Large intestine (tissue), 3 donors: ENCODE measurements around the gene PHACTR1. TPM values are rescaled to one million over a fixed set of nuclear protein-coding genes. Genes with fewer than 3 reads are reported as not detected.

Experiments used
- DNase-seq, 2 donors: peaks; one replicate each; pipeline versions ENCODE4 v3.0.0 to v3.0.0-alpha.2; 2013
- H3K27ac ChIP-seq: one replicate; pipeline ENCODE4 v1.5.1; 2013; ENCODE audit warnings: low read length
- H3K27me3 ChIP-seq: 2 replicates; pipeline ENCODE4 v1.6.1; 2013; ENCODE audit warnings: low read length; ENCODE audit not compliant: control insufficient read depth, insufficient read depth
- H3K36me3 ChIP-seq: 2 replicates; pipeline ENCODE4 v1.6.1; 2013; ENCODE audit warnings: low read length; ENCODE audit not compliant: control insufficient read depth, insufficient read depth
- H3K4me1 ChIP-seq: one replicate; pipeline ENCODE4 v1.6.1; 2013; ENCODE audit warnings: low read length; ENCODE audit not compliant: control insufficient read depth, insufficient read depth
- H3K4me3 ChIP-seq: one replicate; pipeline ENCODE4 v1.5.1; 2013; ENCODE audit warnings: low read length
- H3K9me3 ChIP-seq: one replicate; pipeline ENCODE4 v1.6.1; 2013; ENCODE audit warnings: mild to moderate bottlenecking, low read depth, low read length, moderate library complexity; ENCODE audit not compliant: control insufficient read depth
- WGBS: methylation state at CpG from one replicate; pipeline ENCODE4 v1.1.5; 2013; ENCODE audit warnings: low lambda C conversion rate; ENCODE audit not compliant: insufficient coverage; 5-methylcytosine and 5-hydroxymethylcytosine counted together
- polyA plus RNA-seq: library from polyadenylated mRNA; unstranded; fragments of 120-200 nt; gene quantifications from one replicate; pipeline ENCODE4 v1.2.1, GENCODE V29; 2013

Gene PHACTR1
- polyA plus RNA-seq, 1 donor, result 5.5 TPM

DNA sequence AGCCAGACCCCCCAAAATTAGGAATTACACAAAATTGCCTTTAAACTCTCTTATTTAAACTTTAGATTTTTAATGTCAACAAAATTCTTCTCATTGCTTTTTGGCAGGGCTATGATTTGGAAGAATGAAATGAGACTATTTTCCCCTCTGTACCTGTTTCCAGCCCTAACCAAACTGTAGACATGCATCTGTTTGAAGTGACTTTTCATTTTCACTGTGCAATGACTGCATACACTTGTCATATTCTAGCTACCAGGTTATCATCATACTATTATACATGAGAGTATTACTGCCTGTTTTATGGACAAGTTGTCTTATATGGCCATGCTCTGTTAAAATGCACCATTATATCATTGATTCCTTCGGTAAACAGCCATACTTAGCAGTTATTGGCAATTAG lies 316.6 kb downstream of the PHACTR1 start:
- Histone ChIP-seq H3K4me1 (no peaks in the 10 kb centered on the region), H3K36me3 (no peaks in the 10 kb centered on the region), H3K27ac (no peak overlapping the region), H3K4me3 (no peak overlapping the region), H3K27me3 (peaks cover 3% of the 10 kb centered on the region), H3K9me3 (no peaks in the 10 kb centered on the region)
- 100% methylated on average over 1 of the region's 1 CpG for WGBS
- no peak for DNase-seq

DNA sequence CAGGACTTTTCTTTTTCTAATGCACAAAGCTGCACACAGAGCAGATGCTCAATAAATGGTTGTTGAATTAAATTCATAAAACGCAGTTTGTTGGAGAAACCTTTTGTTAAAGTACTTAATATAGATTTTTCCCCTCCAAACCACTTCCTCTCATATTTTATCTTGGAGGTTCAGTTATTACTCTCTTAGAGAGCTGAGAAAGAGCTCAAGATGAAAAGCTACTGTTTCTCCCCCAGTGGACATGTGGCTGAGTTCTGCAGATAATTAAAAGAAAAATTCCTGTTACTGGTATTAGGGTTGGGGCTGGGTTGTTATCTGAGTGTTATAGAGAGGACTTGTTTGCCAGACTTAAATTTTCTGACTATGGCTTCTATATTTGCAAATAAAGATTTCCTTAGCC lies 317.7 kb downstream of the PHACTR1 start:
- Histone ChIP-seq H3K4me3 (no peak overlapping the region), H3K36me3 (no peaks in the 10 kb centered on the region), H3K4me1 (no peaks in the 10 kb centered on the region), H3K9me3 (no peaks in the 10 kb centered on the region), H3K27me3 (no peaks in the 10 kb centered on the region), H3K27ac (no peak overlapping the region)
- DNase-seq, result no peak
- no CpG with 5 or more reads among the region's 1 CpG for WGBS

DNA sequence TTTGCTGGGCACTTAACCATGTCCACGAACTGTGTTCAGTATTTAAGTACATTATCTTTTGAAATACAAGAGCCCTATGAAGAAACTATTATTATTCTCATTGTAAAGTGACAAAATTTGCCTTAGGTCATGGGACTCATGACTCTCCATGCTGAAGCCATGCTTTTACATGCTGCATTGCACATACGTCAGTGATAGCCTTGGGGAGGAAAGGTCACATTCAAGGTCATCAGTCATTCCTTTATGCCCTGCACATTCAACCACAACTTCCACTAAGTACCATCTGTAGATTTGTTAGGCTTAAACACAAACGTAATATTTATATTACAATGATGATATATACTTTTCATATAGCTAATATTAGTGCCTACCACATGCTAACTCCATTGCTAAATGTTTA lies 319.0 kb downstream of the PHACTR1 start:
- H3K36me3 ChIP-seq, result no peaks in the 10 kb centered on the region
- H3K4me1 ChIP-seq, result no peaks in the 10 kb centered on the region
- DNase-seq, result no peak
- no peaks in the 10 kb centered on the region for H3K27me3 ChIP-seq
- no peak overlapping the region for H3K4me3 ChIP-seq
- WGBS, result 73% methylated on average over 2 of the region's 3 CpGs
- H3K9me3 ChIP-seq, result no peaks in the 10 kb centered on the region
- H3K27ac ChIP-seq, result no peak overlapping the region

DNA sequence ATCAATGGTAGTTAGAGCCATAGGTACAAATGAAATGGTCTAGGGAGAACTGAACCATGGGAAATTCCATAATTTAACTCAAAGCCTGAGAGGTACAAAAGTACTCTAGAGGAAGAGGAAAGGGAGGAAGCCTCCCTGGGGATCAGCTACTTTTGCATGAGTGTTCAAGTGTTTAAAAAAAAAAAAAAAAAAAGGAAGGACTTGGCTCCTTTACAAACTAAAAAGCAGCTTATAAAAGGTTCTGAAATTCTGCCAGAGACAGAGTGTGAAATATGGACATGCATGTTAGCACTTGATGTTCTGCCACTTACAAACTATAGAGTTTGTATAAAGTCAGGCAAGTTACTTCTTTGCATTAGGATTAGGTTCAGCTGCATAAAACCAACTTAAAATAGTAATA lies 321.7 kb downstream of the PHACTR1 start:
- DNase-seq, result no peak
- no peaks in the 10 kb centered on the region for H3K9me3 ChIP-seq
- no peaks in the 10 kb centered on the region for H3K36me3 ChIP-seq
- H3K27me3 ChIP-seq, result no peaks in the 10 kb centered on the region
- no peak overlapping the region for H3K4me3 ChIP-seq
- H3K4me1 ChIP-seq, result no peaks in the 10 kb centered on the region
- no peak overlapping the region for H3K27ac ChIP-seq

DNA sequence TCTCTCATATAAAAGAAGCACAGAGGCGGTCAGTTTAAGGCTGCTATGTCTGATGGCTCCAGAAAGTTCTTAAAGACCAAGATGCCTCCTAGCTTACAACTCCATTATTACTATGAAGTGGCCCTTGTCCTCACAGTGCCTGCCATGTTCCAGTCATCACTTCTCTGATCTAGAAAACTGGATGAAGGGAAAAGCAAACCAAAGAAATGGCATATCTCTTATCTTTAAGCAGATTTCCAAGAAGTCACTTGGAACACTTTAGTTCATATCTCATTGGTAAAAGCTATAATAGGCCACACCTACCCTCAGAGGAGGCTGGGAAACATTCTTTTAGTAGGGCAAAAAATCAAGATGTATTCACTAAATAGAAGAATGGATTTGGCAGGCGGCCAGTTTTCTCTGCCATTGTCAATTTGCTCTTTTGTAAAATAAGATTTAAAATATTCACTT lies 322.2 kb downstream of the PHACTR1 start:
- Histone ChIP-seq H3K36me3 (no peaks in the 10 kb centered on the region), H3K27me3 (no peaks in the 10 kb centered on the region), H3K4me3 (no peak overlapping the region), H3K27ac (no peak overlapping the region), H3K9me3 (no peaks in the 10 kb centered on the region), H3K4me1 (no peaks in the 10 kb centered on the region)
- WGBS, result no CpG with 5 or more reads among the region's 2 CpGs
- no peak for DNase-seq

DNA sequence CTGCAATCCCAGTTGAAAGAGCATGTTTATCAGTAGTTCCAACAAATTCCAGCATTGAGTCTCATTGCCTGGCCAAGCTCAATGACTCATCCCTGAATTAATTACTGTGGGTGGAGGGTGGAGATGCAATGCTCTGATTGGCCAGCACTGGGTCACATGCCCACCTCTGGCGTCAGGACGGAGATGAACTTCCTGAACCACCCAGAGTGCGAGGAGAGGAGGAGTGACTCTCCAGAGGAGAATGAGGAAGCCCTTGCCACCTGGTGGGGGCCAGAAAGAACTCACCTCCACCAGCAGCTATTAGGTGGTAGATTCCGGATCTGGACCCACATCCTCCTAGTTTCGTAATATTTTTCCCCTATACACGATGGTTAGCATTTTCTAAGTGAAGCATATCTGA lies 327.8 kb downstream of the PHACTR1 start:
- no peaks in the 10 kb centered on the region for H3K4me1 ChIP-seq
- no peaks in the 10 kb centered on the region for H3K27me3 ChIP-seq
- H3K4me3 ChIP-seq, result no peak overlapping the region
- no peaks in the 10 kb centered on the region for H3K9me3 ChIP-seq
- DNase-seq, result no peak
- H3K27ac ChIP-seq, result no peak overlapping the region
- WGBS, result no CpG with 5 or more reads among the region's 6 CpGs
- H3K36me3 ChIP-seq, result no peaks in the 10 kb centered on the region

DNA sequence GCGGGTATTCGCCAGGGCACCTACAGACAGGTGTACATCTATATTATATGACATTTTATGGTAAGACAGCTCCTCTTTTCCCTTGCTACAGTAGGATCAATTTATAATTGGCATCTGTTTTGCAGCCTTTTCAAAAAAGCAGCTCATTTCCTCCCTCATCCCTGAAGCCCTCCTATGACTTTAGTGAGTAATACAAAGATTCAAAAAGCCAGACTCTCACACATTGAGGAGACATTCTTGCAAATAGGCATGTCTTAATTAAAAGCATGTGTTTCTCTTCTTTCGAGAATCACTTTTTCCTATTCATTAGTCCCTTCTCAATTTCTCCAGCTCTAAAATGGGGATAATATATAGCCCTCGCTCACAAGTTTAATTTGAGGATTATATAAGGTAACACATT lies 328.3 kb downstream of the PHACTR1 start:
- Histone ChIP-seq H3K36me3 (no peaks in the 10 kb centered on the region), H3K27me3 (no peaks in the 10 kb centered on the region), H3K4me1 (no peaks in the 10 kb centered on the region), H3K4me3 (no peak overlapping the region), H3K27ac (no peak overlapping the region), H3K9me3 (no peaks in the 10 kb centered on the region)
- 100% methylated on average over 1 of the region's 4 CpGs for WGBS
- DNase-seq, result no peak

DNA sequence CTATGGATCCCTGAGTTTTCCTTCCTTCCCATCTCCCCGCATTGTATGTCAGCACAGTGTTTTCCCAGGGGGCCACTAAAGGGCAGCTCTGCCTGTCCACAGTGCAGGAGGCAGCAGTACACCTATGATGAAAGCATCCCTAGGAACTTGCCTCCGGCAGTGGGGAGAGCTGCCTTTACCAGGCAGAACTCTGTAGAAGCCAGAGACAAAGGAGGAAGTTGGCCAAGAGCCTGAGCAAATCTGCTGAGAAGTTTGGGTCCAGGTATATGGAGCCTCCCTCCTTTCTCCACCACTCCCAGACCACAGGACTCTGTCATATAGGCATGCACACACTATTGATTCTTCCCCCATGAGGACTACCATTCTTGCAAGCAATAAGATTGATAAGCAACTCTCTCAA lies 329.1 kb downstream of the PHACTR1 start:
- Histone ChIP-seq H3K4me3 (no peak overlapping the region), H3K27ac (no peak overlapping the region), H3K4me1 (no peaks in the 10 kb centered on the region), H3K9me3 (no peaks in the 10 kb centered on the region), H3K27me3 (no peaks in the 10 kb centered on the region), H3K36me3 (no peaks in the 10 kb centered on the region)
- WGBS, result no CpG with 5 or more reads among the region's 2 CpGs
- no peak for DNase-seq

DNA sequence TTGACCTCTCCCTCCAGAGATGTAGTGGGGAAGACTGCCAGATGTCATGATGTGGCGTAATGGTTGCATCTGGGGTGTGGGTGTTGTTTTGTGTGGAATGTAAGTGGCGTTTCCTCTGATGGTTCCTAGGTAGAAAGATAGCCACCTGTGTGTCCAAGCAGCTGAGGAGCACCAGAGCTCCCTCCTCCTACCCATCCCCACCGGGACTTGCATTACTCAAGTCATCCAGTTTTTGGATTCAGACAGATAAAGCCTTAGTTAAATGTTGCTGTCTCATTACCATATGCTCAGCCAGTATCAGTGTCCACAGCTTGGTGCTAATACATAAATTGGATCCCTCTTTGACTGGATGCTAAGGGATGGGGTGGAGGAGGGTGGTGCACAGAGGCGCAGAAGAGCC lies 329.5 kb downstream of the PHACTR1 start:
- H3K27ac ChIP-seq, result no peak overlapping the region
- no peak overlapping the region for H3K4me3 ChIP-seq
- no peaks in the 10 kb centered on the region for H3K27me3 ChIP-seq
- DNase-seq, result no peak
- H3K4me1 ChIP-seq, result no peaks in the 10 kb centered on the region
- no CpG with 5 or more reads among the region's 4 CpGs for WGBS
- no peaks in the 10 kb centered on the region for H3K9me3 ChIP-seq
- no peaks in the 10 kb centered on the region for H3K36me3 ChIP-seq

DNA sequence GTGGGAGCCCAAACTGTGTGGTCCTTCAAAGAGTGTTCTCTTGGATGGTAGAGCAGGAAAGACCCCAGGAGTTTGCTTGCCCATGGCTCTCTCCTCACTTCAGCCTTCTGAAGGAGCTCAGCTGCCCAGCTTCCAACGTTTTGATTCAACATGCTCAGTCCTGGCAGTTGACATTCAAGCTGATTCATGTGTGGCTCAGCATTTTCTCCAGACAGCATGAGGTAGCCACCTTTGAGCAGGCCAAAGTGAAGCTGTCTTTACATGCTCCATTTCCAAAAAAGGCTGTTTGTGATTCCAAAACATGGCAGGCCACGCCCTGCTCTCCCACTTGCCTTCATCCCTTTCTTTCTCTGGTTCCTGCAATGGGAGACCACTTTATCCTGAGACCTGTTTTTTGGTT lies 331.5 kb downstream of the PHACTR1 start:
- no peak overlapping the region for H3K27ac ChIP-seq
- H3K36me3 ChIP-seq, result no peaks in the 10 kb centered on the region
- H3K9me3 ChIP-seq, result no peaks in the 10 kb centered on the region
- no CpG with 5 or more reads among the region's 2 CpGs for WGBS
- H3K4me1 ChIP-seq, result no peaks in the 10 kb centered on the region
- DNase-seq, result no peak
- no peak overlapping the region for H3K4me3 ChIP-seq
- H3K27me3 ChIP-seq, result no peaks in the 10 kb centered on the region

DNA sequence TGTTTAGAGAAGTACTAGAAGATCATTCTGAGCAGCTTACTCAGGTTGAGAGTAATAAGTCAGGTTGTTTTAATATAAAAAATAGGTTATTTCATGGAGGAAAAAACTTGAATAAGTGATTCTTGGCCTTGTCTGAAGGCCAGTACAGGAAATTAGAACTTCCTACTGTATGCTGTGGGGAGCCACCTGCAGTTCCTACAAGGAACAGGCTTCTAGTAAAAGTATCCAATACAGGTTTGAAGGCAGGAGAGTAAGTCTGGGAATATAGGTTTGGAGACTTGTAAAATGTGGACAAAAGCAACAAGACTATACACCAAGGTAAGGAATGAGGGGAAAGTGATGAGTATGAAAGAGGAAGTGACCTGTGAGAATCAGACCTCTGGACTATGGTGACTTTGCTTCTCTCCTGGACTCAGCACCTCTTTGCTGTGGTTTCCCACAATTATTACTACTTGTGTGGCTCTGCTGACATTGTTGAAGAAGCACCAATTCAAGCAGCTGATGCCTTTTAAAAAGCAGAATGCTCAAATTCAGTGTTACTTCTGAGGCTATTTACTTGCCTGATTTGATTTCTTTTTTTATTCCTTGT lies 333.2 kb downstream of the PHACTR1 start:
- Histone ChIP-seq H3K9me3 (no peaks in the 10 kb centered on the region), H3K27me3 (no peaks in the 10 kb centered on the region), H3K4me1 (no peaks in the 10 kb centered on the region), H3K36me3 (no peaks in the 10 kb centered on the region), H3K27ac (no peak overlapping the region), H3K4me3 (no peak overlapping the region)
- DNase-seq, result no peak
